Measurements from ENCODE around the gene PDE2A.

Gene PDE2A

DNA sequence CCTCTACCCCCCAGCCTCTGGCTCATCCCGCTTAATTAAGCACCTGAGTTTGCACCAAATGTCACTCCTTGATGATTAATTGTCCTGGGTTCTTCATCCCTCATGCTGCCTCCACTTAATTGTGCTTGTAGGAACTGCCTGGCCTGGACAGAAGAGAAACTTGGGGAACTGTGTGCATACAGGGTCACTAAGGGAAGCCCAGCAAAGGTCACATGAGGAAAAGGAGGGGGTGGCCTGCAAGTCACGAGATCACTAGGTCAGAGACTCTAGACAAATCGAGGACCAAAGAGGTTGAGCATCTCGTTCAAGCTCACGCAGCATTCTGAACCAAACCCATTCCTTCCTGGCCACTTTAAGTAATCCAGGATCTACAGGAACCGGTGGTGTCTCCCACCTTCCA lies 75.8 kb downstream of the PDE2A start:
- TF ChIP-seq CTCF (IDR thresholded peaks at IDR 0.05; ENCODE audit: unreplicated experiment in 3 of 3) = no peak
- no peak overlapping the region for H3K27ac Mint-ChIP-seq
- H3K4me1 Mint-ChIP-seq = no peaks in the 10 kb centered on the region

DNA sequence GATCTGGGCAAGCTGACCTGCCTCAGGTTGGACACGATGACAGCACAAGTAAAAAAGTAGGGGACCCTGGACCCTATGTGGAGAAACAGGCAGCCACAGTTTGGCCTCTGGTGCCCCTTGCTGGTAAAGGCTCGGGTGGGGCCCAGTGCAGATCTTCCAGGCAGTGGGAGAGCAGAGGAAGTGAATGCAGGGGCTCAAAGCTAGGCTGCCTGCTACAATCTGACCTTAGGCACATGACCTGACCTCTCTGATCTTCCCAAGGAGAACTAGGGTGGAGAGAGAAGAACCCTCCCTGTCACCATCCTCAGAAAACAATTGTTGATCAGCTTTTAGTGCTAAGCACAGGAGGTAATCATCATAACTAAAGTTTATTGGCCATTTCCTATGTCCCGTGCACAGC lies 76.5 kb downstream of the PDE2A start:
- Mint-ChIP-seq H3K27me3 (ENCODE audit: low read depth) (peaks cover 83% of the 10 kb centered on the region), H3K36me3 (ENCODE audit: low read depth) (no peaks in the 10 kb centered on the region), H3K4me1 (no peaks in the 10 kb centered on the region), H3K27ac (no peak overlapping the region), H3K4me3 (no peak overlapping the region), H3K9me3 (no peaks in the 10 kb centered on the region)
- no peak for TF ChIP-seq CTCF (IDR thresholded peaks at IDR 0.05; ENCODE audit: unreplicated experiment in 3 of 3)

More for the DNA sequence above, 75.8 kb downstream of the PDE2A start:
- Mint-ChIP-seq H3K36me3 (ENCODE audit: low read depth) (no peaks in the 10 kb centered on the region), H3K9me3 (no peaks in the 10 kb centered on the region), H3K4me3 (no peak overlapping the region), H3K27me3 (ENCODE audit: low read depth) (peaks cover 80% of the 10 kb centered on the region)

- Mint-ChIP-seq H3K27me3 (ENCODE audit: low read depth) (peaks cover 93% of the 10 kb centered on the region), H3K36me3 (ENCODE audit: low read depth) (no peaks in the 10 kb centered on the region), H3K9me3 (no peaks in the 10 kb centered on the region), H3K4me3 (no peak overlapping the region), H3K27ac (no peak overlapping the region), H3K4me1 (peaks cover 11% of the 10 kb centered on the region)
- TF ChIP-seq CTCF (IDR thresholded peaks at IDR 0.05; ENCODE audit: unreplicated experiment in 3 of 3) = no peak
Observed at GRCh38 chr11:72595292-72595684, 78.9 kb downstream of the PDE2A start.

GRCh38 chr11:72594493-72595291 lies 79.5 kb downstream of the PDE2A start:
- Mint-ChIP-seq H3K27ac (no peak overlapping the region), H3K9me3 (no peaks in the 10 kb centered on the region), H3K4me3 (no peak overlapping the region)

GRCh38 chr11:72592698-72593495 lies 81.3 kb downstream of the PDE2A start:
- H3K4me1 Mint-ChIP-seq = peaks cover 16% of the 10 kb centered on the region
- peak overlapping the region in 1 of 3 experiments; percentile 3 for H3K4me3 Mint-ChIP-seq
- TF ChIP-seq CTCF (IDR thresholded peaks at IDR 0.05; ENCODE audit: unreplicated experiment in 3 of 3) = no peak
- H3K36me3 Mint-ChIP-seq (ENCODE audit: low read depth) = no peaks in the 10 kb centered on the region
- H3K27ac Mint-ChIP-seq = no peak overlapping the region
- H3K9me3 Mint-ChIP-seq = no peaks in the 10 kb centered on the region
- H3K27me3 Mint-ChIP-seq (ENCODE audit: low read depth) = peaks cover 95% of the 10 kb centered on the region

More at GRCh38 chr11:72594493-72595291, 79.5 kb downstream of the PDE2A start:
- no peak for TF ChIP-seq CTCF (IDR thresholded peaks at IDR 0.05; ENCODE audit: unreplicated experiment in 3 of 3)
- Mint-ChIP-seq H3K4me1 (peaks cover 11% of the 10 kb centered on the region), H3K27me3 (ENCODE audit: low read depth) (peaks cover 93% of the 10 kb centered on the region), H3K36me3 (ENCODE audit: low read depth) (no peaks in the 10 kb centered on the region)
